Left kidney (tissue), 2 donors: ENCODE measurements around the gene CRHR1. TPM values are rescaled to one million over a fixed set of nuclear protein-coding genes. Genes with fewer than 3 reads are reported as not detected.

Experiments
- DNase-seq: peaks from one replicate; pipeline ENCODE4 v3.0.0-alpha.2; 2013
- polyA plus RNA-seq: library from polyadenylated mRNA; unstranded; fragments of 120-200 nt; gene quantifications from one replicate; pipeline ENCODE4 v1.2.1, GENCODE V29; 2013; ENCODE audit not compliant: insufficient read length

CRHR1 gene
- polyA plus RNA-seq, 1 donor = 0.47 TPM

DNA sequence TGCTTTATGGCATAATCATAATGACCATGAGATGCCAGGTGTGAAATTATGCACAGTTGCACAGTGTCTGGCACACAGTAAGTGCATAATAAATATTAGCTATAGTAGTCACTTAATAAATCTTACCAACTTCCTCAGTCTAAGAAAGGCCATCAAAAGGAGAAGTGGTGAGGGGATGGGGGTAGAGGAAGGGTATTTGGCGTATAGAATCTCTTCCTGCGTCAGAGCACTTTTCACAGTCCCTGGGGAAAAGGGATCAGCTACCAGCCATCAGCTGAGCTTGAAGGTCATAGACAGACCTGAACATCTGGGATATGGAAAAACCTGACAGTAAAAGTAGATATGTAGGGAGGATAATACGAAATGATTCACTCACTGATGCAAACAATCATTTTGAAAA, 5.8 kb downstream of the CRHR1 start:
- no peak for DNase-seq

DNA sequence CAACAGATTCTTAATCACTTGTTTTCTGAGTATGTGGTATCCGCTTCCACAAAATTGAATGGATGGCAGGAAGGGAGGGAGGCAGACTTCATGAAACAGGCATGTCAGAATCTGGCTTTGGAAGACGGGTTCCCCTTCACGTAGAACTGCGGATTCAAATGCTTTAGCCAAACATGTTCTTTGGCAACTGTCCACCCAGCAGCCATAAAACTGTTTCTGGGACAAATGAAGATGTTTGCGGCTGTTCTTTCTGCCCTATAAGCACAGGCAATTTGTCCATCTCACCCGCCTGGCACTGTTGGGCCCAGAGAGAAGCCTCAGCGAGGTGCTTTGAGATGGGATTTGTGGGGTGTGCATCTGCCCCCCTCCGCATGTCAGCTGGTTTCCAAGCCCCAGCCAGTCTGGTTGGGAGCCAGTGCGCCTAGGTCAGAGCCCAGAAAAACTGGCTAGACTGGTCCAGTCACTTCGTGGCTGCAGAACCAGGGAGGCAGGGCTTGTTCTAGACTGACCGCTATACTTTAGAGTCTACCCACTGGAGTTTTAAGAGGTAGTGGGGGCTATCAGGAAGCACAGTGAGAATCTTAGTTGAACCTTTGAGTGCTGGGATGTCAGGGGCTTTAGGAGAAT, 6.3 kb downstream of the CRHR1 start:
- no peak for DNase-seq

DNA sequence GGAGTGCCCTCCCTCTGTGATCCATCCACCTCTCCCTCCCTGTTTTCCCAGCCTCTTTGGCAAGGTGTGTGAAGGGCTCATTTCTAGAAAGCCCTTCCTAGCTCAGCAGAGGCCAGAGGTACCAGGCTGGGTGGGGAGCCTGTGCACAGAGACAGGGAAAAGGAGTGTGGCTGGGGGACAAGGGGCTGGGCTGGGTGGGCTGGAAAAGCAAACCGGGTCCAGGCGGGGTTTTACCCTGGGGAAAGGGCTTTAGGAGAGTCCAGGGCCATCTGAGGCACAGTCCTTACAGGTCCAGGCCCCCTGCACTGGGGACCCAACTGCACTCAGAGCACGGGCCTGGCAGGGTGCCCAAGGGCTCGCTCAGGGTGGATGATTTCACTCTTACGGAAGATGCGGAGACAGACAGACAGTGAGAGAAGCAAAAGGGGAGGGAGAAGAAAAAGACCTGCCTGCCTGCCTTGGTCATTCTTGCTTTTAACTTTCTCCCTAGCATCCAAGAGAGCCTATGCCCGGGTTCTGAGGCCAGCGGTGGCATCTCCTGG, 7.0 kb downstream of the CRHR1 start:
- no peak for DNase-seq

DNA sequence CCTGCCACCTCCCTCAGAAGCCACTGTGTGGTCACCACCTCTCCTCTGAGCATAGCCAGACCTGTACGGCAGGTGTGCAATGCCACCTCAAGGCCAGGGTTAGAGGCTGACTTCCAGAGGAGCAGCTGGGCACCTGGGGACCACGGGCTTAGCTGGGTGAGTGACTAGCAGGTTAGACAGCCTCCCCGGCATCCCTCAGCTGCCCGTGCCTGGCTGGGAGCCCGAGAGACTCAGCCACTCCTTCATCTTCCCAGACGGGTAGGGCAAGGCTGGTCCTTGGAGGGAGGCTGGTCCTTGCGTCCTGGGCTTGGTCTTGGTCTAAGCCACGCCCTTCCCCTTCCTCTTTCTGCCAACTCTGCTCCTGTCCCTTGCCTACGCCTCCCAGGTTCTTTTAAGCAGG, 7.8 kb downstream of the CRHR1 start:
- no peak for DNase-seq

DNA sequence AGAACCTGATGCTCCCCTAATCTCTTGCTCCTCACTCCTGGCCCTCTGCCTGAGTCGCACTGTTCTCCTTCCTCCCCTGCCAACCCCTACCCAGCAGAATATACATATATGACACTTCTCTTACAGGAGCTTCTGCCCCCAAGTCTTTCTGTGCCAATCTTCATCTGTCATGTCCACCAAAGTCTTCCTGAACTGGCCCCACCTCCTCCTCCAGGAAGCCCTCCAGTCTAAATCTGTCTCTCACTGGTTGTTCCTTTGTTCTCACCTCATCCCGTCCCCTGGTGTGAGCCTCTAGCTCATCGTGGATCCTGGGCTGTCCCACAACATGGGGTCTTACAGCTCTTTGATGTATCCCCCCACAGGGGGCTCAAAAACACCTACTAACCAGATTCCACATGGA, 8.3 kb downstream of the CRHR1 start:
- no peak for DNase-seq

DNA sequence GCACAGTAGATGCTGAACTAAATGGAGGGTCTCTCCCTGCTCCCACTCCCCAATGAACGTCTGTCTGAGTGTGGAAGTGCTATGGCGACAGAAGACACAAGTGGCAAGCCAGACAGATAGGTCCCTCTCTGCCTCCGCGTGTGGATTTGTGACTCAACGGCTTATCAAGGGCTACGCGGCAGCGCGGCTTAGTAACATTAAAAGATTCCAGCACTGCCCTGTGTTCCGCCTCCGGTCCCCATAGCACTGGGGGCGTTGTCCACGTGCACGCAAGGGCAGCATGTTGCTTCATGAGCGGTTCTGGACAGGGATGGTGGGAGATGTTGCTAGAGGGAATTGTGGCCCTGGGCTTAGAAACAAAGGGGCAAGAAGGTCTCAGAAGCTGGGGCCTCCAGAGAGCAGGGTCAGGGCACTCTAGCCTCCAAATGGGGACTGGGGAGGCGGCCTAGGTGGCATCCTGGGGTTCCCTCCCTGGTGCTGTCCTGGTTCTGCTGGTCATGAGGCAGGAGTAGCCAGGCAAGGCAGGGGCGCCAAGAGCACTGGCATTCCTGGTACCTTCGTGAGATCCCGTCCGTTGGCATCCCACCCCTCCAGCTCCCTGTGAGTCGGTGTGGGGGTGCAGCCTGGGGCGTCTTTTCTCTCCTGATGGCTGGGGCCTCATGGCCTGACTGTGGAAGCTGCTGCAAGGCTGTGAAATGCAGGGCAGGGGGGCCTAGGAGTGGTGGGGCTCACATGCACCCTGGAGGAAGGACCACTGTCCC, 9.1 kb downstream of the CRHR1 start:
- no peak for DNase-seq

DNA sequence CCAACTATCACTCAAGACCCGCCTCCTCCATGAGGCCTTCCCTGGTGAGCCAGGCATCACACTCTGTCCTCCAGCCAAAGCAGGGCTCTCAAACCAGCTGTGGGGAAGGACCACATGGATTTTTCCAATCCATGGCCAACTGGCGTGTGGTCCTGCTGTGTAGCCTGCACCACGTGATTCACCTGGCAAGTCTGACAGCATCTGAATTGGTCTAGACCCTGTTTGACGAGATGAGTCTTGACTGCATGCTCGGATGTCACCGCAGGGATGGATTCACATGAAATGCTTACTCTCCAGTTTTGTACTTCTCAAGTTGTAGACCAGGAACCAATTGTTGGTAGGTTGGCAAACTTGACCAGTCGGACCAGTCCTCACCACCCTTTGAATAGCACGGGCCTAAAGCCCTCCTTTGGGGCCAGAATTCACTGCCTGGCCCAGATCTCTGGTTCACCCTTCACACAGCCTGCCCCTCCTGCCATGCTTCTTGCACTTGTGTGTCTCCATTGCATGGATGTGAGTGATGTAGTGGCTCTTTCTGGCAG, 9.9 kb downstream of the CRHR1 start:
- DNase-seq = no peak

DNA sequence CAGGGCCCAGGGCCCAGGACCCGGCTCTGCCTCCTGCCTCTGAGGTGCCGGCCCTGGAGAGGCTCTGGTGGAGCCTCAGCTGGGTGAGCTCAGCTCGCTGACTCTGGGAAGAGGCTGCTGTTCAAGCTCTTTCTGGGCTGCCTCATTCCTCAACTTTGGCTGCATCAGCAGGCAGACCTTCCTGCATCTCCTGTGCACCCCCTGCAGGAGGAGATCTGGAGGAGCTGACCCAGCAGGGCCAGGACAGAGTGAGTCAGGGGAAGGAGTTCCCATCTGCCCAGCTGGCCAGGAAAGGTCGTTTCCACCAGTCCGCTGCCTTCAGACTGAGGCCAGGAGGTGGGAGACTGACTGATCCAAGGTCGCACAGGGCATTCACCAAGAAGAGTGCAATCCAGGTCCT, 10.7 kb downstream of the CRHR1 start:
- no peak for DNase-seq

DNA sequence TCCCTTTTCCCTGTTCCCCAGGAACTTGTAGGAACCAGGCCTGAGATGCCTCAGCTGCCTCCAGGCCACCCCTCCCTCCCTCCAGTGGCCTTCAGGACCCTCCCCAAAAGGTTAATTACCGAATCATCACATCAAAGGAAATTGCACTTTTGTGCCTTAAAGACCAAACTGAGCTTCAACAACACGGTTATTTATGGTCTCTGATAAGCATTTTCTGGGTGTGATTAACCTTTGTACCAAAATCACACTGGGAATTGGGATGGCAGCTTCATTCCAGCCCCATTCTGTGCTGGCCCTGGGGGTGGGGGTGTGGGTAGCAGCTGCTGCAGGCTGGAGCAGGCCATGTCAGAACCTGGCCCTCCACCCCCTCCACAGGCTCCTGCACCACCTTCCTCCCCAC, 16.7 kb downstream of the CRHR1 start:
- no peak for DNase-seq

DNA sequence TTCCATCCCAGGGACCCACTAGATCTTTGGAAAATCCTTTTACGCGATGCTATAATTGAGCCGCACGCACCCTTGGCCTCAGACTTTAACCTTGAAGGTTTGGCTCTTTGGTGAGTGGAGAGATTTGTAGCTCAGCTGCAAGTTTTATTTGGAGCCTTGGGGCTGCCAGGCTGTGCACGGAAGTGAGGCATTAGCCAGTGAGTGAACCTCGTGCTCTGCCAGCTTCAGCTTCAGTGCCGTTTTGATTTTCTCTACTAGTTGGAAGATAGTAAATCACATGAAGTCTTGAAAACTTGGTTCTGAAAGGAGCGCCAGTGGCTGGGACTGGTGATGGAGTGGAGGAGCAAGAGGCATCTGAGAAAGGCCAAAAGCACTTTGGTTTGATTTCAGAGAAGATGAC, 17.3 kb downstream of the CRHR1 start:
- DNase-seq = no peak

DNA sequence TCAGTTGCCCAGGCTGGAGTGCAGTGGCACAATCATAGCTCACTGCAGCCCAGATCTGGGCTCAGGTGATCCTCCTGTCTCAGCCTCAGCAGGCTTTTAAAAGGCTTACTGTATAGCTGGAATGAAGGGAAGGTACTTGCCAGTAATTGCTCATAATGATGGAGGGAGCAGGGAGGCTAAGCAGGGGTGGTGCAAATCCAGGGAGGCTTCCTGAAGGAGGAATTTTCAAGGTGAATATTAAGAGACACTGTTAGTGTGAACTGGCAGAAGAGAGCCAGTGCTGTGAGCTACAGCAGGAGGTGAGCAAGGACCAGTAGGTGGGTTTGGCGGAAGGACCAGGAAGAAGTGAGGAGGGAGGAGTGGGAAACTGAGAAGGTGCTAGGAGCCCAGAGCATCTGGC, 24.7 kb downstream of the CRHR1 start:
- no peak for DNase-seq

DNA sequence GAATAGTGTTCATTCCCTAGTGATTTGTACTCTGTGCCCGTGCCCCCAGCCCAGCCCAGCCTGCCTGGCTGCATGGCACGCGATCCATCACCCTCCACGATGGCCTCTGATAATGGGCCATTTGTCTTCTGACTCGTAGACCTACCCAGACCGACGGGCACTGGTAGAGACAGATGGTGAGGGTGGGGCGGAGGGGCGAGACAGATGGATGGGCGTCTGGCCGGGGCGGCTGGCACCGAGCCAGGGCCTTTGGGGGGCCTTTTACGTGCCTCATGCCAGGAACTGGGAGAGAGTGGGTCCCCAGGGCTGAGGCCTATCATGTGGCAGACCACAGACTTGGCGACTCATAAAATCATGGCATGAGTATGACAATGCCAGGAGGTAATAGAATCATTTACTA, 25.4 kb downstream of the CRHR1 start:
- DNase-seq = no peak

DNA sequence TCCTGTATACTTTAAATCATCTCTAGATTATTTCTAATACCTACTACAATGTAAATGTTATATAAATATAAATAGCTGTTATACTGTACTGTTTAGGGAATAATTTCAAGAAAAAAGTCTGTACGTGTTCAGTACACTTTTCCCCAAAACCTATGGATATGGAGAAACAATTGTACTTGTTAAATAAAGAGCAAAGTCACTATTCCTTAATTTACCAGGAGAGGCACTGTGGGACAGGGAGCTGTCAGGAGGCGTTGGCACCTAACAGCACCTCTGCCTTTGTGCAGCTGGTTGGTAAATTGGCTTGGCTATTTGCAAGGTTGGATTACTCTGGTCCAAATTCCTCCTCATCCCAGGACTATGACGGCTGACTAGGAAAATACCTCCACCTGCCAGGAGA, 28.0 kb downstream of the CRHR1 start:
- DNase-seq = no peak

DNA sequence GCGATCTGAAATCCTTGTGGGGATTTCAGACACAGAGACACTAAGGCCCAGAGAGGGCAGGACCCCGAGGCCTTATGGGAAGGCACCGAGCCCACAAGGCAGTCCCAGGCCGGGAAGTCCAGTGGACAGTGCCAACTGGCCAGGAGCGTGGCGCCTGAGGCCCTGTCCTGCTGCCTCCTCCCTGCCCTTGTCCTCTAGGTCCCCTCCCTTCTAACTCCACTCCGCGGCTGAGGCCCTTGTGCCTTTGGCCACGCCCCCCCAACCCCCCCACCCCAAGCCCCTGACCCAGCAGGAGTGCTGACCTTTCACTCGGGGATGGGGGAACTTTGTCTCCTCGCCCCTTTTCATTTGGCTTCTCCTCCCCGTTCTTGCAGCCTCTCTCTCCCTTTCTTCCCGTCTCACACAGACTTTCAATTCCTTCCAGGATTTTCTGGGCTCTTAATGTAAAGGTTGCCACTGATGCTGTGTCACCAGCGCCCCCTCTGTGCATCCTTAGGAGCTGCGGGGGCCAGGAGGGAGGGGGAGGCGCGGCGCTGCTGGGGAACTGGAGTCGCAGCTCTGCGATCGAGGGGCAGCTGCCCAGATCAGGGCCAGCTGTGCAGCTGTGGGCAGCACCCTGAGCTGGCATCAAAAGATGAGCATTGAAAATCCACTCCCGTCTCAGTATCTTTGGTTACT, 29.1 kb downstream of the CRHR1 start:
- DNase-seq = peak; percentile 40

DNA sequence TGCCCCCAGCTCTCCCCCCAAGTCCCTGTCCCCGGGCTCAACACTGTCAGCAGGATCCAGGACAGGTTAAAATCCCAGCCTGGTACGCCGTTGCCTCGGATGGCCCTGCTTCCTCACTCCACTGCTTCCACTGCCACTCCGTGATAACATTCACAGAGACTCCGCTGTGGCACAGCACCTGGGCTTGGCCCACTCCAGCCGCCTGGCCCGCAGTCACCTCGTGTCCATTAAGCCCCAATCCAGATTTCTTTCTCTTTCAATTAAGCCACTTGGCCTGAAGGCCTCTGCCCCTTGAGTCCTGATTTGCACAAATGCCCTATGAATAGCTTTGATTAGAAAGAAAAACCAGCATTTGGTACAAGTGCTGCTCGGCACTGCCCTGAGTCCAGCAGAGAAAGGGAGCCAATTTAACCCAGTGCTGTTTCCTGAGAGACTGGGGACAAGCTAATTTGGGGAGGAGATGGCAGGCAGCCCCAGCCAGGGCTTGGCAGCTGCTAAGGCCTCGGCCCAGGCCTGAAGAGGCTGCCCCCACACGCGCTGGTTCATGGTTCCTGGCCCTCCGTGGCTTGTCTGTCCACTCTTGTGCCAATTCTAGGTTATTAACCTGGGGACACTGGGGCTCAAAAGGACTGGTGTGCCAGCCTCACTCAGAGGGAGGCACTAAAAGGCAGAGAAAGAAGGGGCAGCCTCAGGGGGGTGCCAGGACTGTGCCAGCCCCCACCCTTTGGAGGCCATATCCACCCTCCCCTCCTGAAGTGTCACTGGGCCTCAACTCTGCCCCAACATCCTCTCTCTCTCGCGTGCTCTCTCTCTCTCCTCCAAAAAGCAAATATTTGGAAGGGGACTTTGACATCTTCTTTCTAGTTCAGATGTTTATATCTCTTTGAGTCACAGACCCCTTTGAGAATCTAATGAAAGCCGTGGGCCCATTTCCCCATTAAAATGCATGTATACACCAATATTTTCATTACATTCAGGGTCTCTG, 30.8 kb downstream of the CRHR1 start:
- DNase-seq = no peak

DNA sequence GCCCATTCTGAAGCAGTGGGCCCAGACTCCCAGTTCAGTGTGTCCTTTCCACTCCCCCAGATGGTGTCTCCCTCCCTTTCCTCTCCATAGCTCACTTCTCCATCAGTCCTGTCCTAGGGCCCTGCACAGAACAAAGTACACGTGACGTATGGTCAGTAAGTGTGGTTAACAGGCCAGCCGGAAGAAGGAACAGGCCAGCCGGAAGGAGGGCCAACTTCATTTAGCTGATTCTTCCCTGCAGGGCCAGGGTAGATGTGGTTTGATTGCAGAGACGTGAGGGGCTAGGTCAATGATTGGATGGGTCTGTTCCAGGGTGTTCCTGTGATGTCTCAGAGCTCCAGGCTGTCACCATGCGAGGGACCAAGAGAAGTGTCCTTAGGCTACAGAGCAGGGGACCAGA, 31.6 kb downstream of the CRHR1 start:
- DNase-seq = no peak

DNA sequence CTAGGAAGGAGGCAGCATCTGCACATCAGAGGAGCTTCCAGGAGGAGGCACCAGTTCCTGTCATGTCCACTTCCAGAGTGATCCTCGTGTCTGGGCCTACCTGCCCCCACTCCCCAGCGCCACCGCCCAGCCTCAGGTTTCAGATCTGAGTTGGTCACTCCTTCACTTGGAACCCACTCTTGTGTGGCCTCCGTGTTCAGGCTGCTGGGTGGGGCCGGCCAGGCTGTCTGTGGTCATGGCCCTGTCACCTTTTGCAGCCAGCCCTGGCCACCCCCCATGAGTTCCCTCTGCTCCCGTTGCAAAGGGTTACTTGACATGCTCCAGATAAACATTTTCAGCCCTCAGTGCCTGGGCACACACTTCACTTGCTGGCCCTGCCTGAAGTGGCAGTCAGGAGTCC, 33.9 kb downstream of the CRHR1 start:
- DNase-seq = no peak

DNA sequence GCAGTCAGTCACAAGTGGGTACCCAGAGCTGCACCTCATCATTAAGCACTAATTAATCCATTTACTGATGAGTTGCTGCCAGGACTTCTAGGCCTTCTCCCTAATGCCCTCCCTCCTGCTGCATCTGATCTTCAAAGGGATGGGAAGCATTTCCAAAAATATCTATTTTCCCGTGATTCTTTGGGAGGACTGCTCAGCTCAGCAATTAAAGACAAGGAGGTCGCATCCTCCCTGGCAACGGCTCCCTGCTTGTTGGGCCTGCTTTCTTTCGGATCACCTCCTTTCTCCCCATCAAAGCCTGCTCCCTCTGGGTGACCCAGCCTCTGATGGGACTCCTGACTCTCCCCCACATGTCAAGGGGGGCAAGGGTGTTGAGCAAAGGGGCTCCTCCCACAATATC, 34.6 kb downstream of the CRHR1 start:
- DNase-seq = no peak

DNA sequence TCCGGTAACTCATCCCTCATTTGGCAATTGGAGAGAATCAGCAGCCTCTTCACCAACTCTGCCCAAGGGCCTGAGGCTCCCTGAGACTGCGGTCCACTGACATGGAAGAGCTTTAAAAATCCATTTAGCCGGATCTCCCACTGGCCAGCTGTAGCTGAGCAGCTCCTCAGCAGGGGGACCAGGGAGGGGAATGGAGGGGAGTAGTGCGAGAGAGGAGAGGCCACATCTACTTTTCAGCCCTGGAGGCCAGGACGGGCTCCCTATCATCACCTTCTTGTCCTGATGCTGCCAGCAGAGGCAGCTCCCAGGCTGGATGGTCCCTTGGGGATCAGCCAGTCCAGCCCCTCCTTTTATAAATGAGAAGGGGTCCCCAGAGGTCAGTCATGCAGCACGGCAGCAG, 35.5 kb downstream of the CRHR1 start:
- DNase-seq = no peak

DNA sequence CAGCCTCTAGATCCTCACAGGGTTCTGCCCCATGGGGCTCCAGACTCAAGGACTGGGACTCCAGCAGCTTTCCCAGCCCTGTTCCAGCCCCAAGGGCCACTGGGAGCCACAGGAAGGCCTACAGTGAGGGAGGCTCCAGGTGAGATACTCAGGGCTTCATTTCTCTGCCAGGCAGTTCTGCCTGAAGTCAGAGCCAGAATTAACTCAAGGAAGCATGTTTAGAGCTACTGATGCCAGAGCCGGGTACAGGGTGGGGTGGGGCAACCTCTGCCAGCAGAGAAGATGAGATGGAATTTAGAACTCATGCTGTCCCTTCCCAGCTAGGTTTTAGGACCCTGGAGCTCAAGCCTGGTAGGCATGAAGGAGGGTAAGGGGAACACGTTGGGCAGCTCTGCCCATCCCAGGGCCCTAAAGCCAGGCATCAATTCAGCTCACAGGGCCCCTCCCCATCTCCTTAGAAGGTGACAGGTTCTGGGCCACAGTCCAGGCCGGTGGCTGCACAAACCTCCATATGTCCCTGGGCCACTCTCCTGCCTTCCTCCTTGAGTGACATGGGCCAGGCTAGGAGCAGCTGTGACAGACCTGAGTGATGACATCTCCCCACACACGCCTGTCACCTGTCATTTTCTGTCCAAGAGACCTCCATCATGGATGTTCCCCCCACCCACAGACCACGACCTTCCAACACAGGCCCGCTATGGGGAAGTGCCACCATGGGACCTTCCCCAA, 36.1 kb downstream of the CRHR1 start:
- no peak for DNase-seq

DNA sequence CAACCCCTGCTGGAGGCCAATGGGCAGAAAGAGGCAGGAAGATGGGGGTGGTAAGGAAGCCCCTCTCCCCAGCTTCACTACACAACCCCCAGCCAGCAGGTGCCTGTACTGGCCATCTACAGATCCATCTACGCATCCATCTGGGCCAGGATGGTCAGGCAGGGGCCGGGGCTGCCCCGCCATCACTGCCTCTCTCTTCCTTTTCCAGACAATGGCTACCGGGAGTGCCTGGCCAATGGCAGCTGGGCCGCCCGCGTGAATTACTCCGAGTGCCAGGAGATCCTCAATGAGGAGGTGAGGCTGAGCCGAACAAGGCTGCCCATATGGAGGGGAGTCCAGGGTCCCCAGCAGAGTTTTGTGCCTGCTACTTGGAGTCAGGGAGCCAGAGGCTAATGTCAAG, 37.0 kb downstream of the CRHR1 start:
- no peak for DNase-seq
